ENCODE measurements around the gene PPA2.

PPA2 gene

DNA sequence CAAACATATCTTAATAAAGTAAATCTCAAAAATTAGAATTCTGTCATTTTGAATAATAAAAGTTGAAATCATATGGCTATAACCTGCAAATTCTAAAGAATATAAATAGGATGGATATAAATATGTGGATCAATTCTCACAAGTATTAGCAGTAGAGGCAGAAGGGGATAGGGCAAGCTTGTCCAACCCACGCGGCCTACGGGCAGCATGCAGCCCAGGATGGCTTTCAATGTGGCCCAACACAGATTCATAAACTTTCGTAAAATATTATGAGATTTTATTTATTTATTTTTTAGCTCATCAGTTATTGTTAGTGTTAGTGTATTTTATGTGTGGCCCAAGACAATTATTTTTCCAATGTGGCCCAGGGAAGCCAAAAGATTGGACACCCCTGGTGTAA is 41.4 kb downstream of the PPA2 start:
- DNase-seq (ENCODE audit: low read depth in 2 of 2): no peak
- H3K4me3 ChIP-seq (replicated peaks in 1 of 2; ENCODE audit: low read depth in 2 of 2, low read length in 2 of 2): no peak overlapping the region
- TF ChIP-seq, protein P1, sequence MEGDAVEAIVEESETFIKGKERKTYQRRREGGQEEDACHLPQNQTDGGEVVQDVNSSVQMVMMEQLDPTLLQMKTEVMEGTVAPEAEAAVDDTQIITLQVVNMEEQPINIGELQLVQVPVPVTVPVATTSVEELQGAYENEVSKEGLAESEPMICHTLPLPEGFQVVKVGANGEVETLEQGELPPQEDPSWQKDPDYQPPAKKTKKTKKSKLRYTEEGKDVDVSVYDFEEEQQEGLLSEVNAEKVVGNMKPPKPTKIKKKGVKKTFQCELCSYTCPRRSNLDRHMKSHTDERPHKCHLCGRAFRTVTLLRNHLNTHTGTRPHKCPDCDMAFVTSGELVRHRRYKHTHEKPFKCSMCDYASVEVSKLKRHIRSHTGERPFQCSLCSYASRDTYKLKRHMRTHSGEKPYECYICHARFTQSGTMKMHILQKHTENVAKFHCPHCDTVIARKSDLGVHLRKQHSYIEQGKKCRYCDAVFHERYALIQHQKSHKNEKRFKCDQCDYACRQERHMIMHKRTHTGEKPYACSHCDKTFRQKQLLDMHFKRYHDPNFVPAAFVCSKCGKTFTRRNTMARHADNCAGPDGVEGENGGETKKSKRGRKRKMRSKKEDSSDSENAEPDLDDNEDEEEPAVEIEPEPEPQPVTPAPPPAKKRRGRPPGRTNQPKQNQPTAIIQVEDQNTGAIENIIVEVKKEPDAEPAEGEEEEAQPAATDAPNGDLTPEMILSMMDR (IDR thresholded peaks at IDR 0.05; ENCODE audit: low read depth, low read length): no peak

DNA sequence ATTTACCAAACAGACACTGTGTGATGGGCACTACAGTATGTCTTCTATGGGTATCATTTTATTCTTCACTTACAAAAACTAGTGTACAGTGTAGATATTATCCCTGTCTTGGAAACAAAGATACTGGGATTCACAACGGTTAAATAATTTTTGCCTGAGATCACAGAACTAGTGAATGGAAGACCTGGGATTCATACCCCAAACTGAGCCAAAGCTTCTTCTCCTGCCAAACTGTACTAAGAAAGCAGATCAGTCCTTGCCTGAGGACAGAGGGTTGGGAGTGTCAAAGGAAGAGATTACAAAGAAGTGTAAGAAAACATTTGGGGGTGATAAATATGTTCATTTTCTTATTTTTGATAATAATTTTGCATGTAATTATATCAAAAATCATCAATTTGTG is 43.1 kb downstream of the PPA2 start:
- no peak for DNase-seq (ENCODE audit: low read depth in 2 of 2)
- H3K4me3 ChIP-seq (replicated peaks in 1 of 2; ENCODE audit: low read depth in 2 of 2, low read length in 2 of 2): no peak overlapping the region
- TF ChIP-seq, protein P1 (IDR thresholded peaks at IDR 0.05; ENCODE audit: low read depth, low read length): no peak

DNA sequence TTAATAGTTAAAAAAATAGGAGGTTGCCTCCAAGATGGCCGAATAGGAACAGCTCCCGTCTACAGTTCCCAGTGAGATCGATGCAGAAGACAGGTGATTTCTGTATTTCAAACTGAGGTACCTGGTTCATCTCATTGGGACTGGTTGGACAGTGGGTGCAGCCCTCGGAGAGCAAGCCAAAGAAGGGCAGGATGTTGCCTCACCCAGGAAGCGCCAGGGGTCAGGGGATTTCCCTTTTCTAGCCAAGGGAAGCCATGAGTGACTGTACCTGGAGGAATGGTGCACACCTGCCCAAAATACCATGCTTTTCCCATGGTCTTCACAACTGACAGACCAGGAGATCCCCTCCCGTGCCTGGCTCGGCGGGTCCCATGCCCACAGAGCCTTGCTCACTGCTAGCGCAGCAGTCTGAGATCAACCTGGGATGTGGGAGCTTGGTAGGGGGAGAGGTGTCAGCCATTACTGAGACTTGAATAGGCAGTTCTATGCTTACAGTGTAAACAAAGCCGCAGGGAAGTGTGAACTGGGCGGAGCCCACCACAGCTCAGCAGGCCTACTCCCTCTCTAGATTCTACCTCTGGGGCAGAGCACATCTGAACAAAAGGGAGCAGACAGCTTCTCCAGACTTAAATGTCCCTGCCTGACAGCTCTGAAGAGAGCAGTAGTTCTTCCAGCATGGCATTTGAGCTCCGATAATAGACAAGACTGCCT is 47.5 kb downstream of the PPA2 start:
- no peak overlapping the region for H3K4me3 ChIP-seq (replicated peaks in 1 of 2; ENCODE audit: low read depth in 2 of 2, low read length in 2 of 2)
- TF ChIP-seq, protein P1 (IDR thresholded peaks at IDR 0.05; ENCODE audit: low read depth, low read length): no peak
- DNase-seq (ENCODE audit: low read depth in 2 of 2): no peak

DNA sequence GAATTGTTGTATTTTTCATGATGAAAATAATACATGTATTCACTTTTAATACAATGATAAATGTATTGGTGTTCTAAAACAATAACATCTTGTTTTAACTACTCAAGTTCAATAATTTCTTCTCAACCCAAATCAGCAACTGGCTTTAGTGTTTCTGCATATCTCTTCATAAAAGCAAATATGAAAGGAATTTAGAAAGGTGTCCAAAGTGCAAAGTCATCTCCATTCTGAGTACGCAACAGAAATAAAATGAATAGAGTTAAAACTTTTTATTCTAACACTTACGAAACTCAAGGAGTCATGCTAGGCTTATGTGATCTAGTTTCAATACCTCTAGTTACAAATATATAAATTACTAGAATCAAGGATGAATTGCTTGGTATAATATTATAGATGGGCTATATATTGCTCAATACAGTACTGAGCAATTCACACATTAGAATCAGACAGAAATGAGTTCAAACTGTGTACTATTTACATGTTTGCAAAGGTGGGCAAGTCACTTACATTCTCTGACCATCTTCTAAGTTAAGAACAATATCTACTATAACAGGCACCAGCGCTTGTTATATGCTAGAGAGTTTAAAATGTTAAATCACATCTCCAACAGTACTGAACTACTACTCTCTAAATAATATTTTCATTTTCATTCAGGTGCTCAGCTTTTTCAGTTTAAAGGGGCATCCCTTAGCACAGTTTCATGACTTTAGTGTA is 51.5 kb downstream of the PPA2 start:
- TF ChIP-seq, protein P1 (IDR thresholded peaks at IDR 0.05; ENCODE audit: low read depth, low read length): no peak
- DNase-seq (ENCODE audit: low read depth in 2 of 2): no peak
- no peak overlapping the region for H3K4me3 ChIP-seq (replicated peaks in 1 of 2; ENCODE audit: low read depth in 2 of 2, low read length in 2 of 2)

DNA sequence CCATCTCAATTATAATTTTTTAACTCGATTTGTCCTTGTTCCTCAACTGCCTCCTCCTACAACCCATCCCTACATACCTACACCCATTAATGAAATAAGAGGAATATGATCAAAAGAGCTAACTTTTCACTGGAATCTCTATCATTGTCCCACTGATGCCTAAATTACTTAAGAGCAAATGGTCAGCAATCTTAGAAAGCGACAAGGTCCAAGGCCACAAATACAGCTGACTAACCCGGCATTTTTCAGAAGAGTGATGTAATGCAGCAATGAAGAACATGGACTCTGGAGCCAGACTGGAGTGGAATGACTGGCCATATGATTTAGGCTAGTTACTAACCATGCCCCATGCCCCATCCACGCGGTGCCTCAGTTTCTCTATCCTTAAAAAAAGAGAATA is 56.2 kb downstream of the PPA2 start:
- TF ChIP-seq, protein P1 (IDR thresholded peaks at IDR 0.05; ENCODE audit: low read depth, low read length): no peak
- DNase-seq (ENCODE audit: low read depth in 2 of 2): peak; percentile 2 to 35
- no peak overlapping the region for H3K4me3 ChIP-seq (replicated peaks in 1 of 2; ENCODE audit: low read depth in 2 of 2, low read length in 2 of 2)

DNA sequence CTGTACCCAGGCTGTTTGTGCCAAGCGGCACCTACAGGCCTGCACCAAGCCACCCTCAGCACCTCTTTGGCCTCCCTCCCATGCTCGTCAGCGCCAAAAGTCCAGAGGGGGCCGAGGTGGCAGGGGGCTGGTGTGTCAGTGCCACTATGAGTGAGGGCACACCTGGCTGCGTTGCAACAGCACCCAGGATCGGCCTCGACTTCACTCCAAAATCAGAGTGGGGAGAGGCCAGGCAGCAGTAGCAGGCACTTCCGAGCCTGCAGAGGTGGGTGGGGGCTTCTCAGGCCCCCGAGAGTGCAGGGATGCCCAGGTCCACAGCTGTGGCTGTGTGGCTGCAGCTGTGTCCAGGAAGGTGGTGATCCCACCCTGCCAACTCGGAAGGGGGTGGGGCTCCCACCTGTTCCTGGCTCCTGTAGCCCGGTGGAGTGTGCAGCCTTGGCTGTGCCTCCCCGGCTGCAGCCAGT is 58.5 kb downstream of the PPA2 start:
- DNase-seq (ENCODE audit: low read depth in 2 of 2): no peak
- no peak overlapping the region for H3K4me3 ChIP-seq (replicated peaks in 1 of 2; ENCODE audit: low read depth in 2 of 2, low read length in 2 of 2)
- TF ChIP-seq, protein P1 (IDR thresholded peaks at IDR 0.05; ENCODE audit: low read depth, low read length): no peak
